Measurements from ENCODE around the gene ACTL6A. TPM values are rescaled to one million over a fixed set of nuclear protein-coding genes. Genes with fewer than 3 reads are reported as not detected.

The ACTL6A gene
- total RNA-seq, 2 donors from 2014 or later: 67.6 to 71.0 TPM

GRCh38 chr3:179606534-179607085 lies 43.9 kb downstream of the ACTL6A start:
- Mint-ChIP-seq H3K4me1 (ENCODE audit: low read depth in 2 of 2) (peaks cover 34 to 45% of the 10 kb centered on the region in 2 donors), H3K27me3 (no peaks in the 10 kb centered on the region), H3K36me3 (peaks cover 14% of the 10 kb centered on the region), H3K4me3 (peak overlapping the region; percentile 46), H3K27ac (peak overlapping the region in 1 of 2 donors; percentile 87), H3K9me3 (no peaks in the 10 kb centered on the region)
- no peak for ATAC-seq
- no peak for DNase-seq (ENCODE audit: low spot score)

DNA sequence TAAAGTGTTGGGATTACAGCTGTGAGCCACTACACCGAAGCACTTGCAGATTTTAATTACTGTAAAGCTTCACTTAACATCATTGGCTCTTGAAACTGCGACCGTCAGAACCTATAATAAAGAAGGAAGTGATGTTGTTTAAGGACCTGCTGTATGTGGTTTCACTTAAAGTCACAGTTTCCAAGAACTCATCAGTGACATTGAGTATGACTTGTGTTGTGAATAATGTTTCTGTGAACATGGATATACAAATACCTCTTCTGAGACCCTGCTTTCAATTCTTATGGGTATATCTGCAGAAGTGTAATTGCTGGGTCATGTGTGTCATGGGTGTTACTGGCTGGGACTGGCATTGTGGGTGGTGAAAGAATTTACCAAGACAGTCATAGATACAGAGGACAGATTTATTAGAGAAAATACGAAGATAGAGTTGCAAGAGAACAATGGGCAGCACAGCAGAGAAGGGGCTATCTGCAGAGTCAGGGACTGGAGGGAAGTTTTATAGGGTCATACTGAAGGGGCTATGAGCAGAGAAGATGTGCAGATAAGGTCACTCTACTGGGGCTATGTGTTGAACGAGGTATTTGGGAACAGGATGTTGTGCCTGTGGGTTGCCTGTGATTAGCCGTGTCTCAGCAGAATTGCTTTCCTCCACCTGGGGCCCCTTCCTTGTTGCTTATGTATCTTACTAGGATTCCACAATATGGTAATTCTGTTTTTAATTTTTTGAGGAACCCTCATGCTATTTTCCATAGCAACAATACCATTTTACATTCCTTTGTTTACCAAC lies 46.4 kb downstream of the ACTL6A start:
- Mint-ChIP-seq H3K4me3 (peak overlapping the region; percentile 89), H3K27me3 (no peaks in the 10 kb centered on the region), H3K36me3 (peaks cover 14% of the 10 kb centered on the region), H3K4me1 (ENCODE audit: low read depth in 2 of 2) (peaks cover 33 to 45% of the 10 kb centered on the region in 2 donors), H3K27ac (peak overlapping the region; percentile 85 to 87), H3K9me3 (no peaks in the 10 kb centered on the region)
- no peak for DNase-seq (ENCODE audit: low spot score)
- ATAC-seq: peak; percentile 1 to 80

- Mint-ChIP-seq H3K27me3 (no peaks in the 10 kb centered on the region), H3K4me3 (no peak overlapping the region), H3K36me3 (peaks cover 9% of the 10 kb centered on the region), H3K27ac (peak overlapping the region; percentile 85 to 87), H3K9me3 (no peaks in the 10 kb centered on the region), H3K4me1 (ENCODE audit: low read depth in 2 of 2) (peaks cover 27 to 39% of the 10 kb centered on the region in 2 donors)
- DNase-seq (ENCODE audit: low spot score) (no peak), ATAC-seq (no peak)
Measured at GRCh38 chr3:179610066-179610465, 47.3 kb downstream of the ACTL6A start.

GRCh38 chr3:179613807-179614206 lies 51.1 kb downstream of the ACTL6A start:
- H3K9me3 Mint-ChIP-seq: no peaks in the 10 kb centered on the region
- DNase-seq (ENCODE audit: low spot score): no peak
- H3K27me3 Mint-ChIP-seq: no peaks in the 10 kb centered on the region
- no peak overlapping the region for H3K4me3 Mint-ChIP-seq
- H3K27ac Mint-ChIP-seq: peak overlapping the region in 1 of 2 donors; percentile 34
- ATAC-seq: no peak
- peaks cover 13 to 20% of the 10 kb centered on the region in 2 donors for H3K4me1 Mint-ChIP-seq (ENCODE audit: low read depth in 2 of 2)
- peaks cover 14% of the 10 kb centered on the region for H3K36me3 Mint-ChIP-seq

DNA sequence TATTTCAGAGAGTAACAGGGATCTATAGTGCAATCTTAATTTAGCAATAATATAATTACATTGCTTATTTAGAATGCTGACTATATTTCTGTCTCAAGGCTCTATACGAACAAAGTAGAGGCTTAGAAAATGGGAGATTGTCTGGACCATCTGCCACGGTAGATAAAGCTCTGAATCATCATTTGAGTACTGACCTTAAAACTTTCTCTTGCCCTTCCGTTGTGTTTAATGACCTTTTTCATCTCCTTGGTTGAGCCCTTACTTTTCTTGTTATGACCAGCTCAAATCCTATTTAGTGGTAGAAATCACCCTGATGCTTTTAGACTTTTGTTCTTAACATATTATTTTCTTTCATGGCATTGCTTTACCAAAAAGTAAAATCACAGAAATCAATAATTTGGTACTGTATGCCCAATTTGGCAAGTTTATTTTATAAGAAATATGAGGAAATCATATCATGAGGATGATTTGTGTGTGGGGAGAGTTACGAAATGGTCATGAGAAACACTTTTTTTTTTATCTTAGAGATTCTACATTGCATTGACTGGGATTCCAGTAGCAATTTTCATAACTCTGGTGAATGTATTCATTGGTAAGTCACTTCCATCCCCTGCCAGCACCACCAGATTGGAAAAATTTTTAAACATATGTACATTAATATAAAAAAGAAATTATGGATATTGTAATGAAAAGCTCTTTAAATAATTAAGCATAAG lies 52.9 kb downstream of the ACTL6A start:
- Mint-ChIP-seq H3K9me3 (no peaks in the 10 kb centered on the region), H3K4me3 (no peak overlapping the region), H3K27ac (no peak overlapping the region), H3K4me1 (ENCODE audit: low read depth in 2 of 2) (peaks cover 5% of the 10 kb centered on the region in 2 donors), H3K27me3 (no peaks in the 10 kb centered on the region), H3K36me3 (peaks cover 19% of the 10 kb centered on the region)
- ATAC-seq (no peak), DNase-seq (ENCODE audit: low spot score) (no peak)

- H3K36me3 Mint-ChIP-seq: peaks cover 34% of the 10 kb centered on the region
- H3K4me1 Mint-ChIP-seq (ENCODE audit: low read depth in 2 of 2): no peaks in the 10 kb centered on the region
- no peak overlapping the region for H3K4me3 Mint-ChIP-seq
- DNase-seq (ENCODE audit: low spot score) (no peak), ATAC-seq (no peak)
- H3K27ac Mint-ChIP-seq: no peak overlapping the region
- H3K27me3 Mint-ChIP-seq: no peaks in the 10 kb centered on the region
- no peaks in the 10 kb centered on the region for H3K9me3 Mint-ChIP-seq
Measured at GRCh38 chr3:179622023-179622422, 59.3 kb downstream of the ACTL6A start.

GRCh38 chr3:179624451-179624850 lies 61.7 kb downstream of the ACTL6A start:
- Mint-ChIP-seq H3K27ac (no peak overlapping the region), H3K4me3 (no peak overlapping the region), H3K36me3 (peaks cover 27% of the 10 kb centered on the region), H3K9me3 (no peaks in the 10 kb centered on the region), H3K4me1 (ENCODE audit: low read depth in 2 of 2) (no peaks in the 10 kb centered on the region), H3K27me3 (no peaks in the 10 kb centered on the region)
- DNase-seq (ENCODE audit: low spot score) (no peak), ATAC-seq (no peak)

DNA sequence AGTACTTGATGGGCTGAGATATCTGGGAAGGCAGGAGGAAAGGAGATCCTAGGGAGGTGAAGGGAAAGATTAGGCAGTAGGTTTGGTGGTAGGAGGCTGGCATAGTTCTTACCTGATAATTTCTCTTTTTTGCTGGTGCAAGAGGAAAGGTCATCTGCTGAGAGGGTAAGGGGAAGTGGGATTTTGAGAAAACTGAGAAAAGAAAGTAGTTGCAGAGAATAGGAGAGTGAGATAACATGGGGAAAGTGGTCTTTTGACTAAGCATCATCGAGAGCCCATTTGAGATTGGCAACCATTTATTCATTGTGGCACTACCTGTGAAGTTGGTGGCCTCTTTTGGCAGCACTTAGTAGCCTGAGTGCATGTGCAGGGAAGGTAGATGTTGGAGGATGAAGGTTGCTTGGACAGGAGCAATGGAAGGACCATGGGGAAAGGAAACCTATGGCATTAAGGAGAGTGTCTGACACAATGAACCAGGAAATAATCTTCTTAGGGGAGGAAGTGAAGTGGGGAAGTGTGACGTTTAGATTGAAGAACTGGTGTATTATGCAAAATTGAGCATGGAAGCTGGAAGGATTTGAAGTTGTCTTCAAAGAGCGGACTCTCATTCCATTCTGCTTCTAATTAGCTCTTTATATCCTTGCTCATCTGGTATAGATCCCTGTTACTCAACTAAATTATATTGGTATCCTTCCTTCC lies 68.2 kb downstream of the ACTL6A start:
- no peaks in the 10 kb centered on the region for H3K27me3 Mint-ChIP-seq
- no peak for DNase-seq (ENCODE audit: low spot score)
- no peak overlapping the region for H3K27ac Mint-ChIP-seq
- ATAC-seq: no peak
- H3K4me3 Mint-ChIP-seq: no peak overlapping the region
- H3K9me3 Mint-ChIP-seq: no peaks in the 10 kb centered on the region
- no peaks in the 10 kb centered on the region for H3K4me1 Mint-ChIP-seq (ENCODE audit: low read depth in 2 of 2)
- H3K36me3 Mint-ChIP-seq: no peaks in the 10 kb centered on the region

Other genes with a start within 250 kb of the ACTL6A start
- gene ZNF639, start 239.9 kb upstream of the ACTL6A start, total RNA-seq: 10 to 100 TPM; 34.2 to 41.7 TPM
- gene MFN1, start 215.2 kb upstream of the ACTL6A start, total RNA-seq: 10 to 100 TPM; 33.6 to 39.5 TPM
- gene GNB4, start 111.5 kb upstream of the ACTL6A start, total RNA-seq: 1 to 10 TPM; 7.2 TPM
- 10 to 100 TPM; 38.8 to 42.7 TPM for gene MRPL47, start 41.7 kb downstream of the ACTL6A start, total RNA-seq
- gene NDUFB5, start 41.9 kb downstream of the ACTL6A start, total RNA-seq: 10 to 100 TPM; 63.7 to 69.3 TPM
- gene USP13, start 90.1 kb downstream of the ACTL6A start, total RNA-seq: 10 to 100 TPM in 1 of 2 donors, 1 to 10 TPM in 1; 6.6 to 14.0 TPM